HG03378 (cell line): ENCODE data around the gene AAGAB.

Experiments
- ATAC-seq: cut with Tn5 transposase; IDR thresholded peaks from one replicate; pipeline ENCODE4 v1.9.1; 2021; ENCODE audit warnings: mild to moderate bottlenecking, moderate library complexity; ENCODE audit not compliant: unreplicated experiment

Gene AAGAB

GRCh38 chr15:67212684-67213367 is 41.6 kb downstream of the AAGAB start:
- no peak for ATAC-seq

- no peak for ATAC-seq
These were observed 43.8 kb downstream of the AAGAB start for GRCh38 chr15:67210555-67211168.

- ATAC-seq, result no peak
These were observed 46.1 kb downstream of the AAGAB start for GRCh38 chr15:67208396-67208795.

- ATAC-seq, result no peak
These were observed 46.8 kb downstream of the AAGAB start for GRCh38 chr15:67207555-67208207.

DNA sequence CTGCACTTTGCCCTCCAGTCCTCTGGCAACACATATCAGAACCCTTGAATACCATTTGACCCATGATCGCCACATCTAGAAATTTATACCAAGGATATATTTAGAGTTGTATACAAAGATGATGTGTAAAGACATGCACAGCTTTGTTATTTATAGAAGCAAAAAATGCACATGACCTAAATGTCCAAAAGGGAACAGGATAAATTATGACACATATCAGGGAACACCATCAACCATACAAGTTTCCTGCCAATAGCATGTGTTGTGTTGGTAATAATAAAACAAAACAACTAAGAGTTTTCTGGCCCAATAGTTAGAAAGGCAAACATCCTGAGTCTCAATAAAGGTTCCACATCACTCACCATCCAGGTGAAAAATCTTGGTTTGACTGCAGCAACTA is 51.5 kb downstream of the AAGAB start:
- ATAC-seq, result no peak

DNA sequence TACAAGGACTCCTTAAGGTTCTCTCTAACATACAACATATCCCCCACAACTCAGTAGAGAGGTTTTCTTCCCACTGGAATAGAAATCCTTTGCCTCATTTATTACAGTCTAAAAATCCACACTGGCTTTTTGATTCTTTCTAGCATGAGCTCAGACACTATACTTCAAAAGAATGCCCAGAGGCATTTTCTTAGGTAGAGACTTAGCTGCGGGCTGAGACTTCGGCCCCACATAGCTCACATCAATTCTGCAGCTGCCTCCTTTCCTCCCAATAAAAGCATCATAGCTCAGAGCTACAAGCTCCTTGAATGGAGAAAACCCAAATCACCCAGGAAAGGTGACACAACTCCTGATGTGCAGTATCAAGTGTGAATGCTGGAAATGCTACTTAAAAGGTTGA is 52.4 kb downstream of the AAGAB start:
- no peak for ATAC-seq

- ATAC-seq, result no peak
These were observed 53.3 kb downstream of the AAGAB start for GRCh38 chr15:67201136-67201535.

DNA sequence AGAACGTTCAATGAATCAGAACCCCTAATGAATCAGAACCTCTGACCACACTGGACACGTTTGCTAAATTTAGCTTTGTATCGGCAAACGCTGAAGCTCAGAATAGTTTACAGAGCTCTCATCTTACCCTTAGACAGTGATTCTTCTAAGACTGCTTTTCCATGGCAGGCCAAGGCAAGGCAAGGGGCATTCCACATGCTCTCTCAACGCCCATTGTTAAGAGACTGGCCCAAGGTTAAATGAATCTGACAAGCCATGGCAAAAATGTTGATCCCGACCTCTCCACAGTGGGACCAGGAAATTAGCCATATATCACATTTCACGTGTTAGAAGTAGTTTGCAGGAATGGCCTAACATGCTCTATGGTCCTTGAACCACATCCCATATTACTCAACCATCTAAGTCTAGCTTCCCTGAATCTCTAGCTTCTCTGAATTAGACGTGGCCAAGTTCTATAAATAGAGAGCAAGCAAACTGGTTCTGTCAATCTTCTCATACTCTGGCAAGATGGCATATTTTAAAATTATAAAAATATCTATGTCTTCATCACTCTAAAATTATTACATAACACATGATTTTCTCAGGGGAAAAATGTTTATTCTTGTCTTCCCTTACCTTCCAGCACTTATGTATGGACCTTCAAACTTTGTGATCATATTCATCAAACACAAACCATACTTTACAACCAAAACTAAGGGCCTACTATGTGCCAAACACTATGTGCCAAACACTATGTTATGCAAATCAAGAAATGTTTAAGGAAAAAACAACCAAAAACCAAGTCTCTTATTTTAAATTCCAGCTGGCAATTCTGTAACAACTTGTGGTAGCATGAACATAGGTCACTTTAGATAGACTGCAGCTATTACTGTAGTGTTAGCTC is 54.3 kb downstream of the AAGAB start:
- no peak for ATAC-seq

GRCh38 chr15:67199391-67199790 is 55.1 kb downstream of the AAGAB start:
- no peak for ATAC-seq

DNA sequence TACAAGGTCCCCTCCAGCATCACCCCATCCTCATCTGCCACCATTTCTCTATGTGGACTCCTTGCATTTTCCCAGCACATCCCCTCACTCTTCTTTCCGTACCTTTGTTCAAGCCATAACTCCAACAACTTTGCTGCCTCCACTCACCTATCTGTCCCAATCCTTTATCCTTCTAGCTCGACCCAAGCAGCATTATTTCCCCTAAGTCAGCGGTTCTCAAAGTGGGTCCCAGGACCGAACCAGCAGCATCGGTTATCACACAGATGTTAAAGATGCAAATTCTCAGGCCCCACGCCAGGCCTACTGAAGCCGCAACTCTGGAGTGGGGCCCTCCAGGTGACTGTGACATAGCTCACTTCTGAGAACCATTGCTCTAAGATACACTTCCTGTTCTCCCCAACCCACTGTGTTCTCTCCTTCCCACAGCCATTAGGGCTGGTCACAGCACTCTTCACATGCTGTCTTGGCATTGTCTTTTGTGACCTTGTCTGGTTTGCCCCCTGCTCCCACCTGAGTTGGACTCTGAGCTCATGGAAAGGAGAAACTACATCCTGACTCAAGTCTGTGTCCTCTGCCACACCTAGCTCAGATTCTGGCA is 56.2 kb downstream of the AAGAB start:
- ATAC-seq, result no peak

GRCh38 chr15:67197364-67197695 is 57.1 kb downstream of the AAGAB start:
- no peak for ATAC-seq

GRCh38 chr15:67196672-67197363 is 57.6 kb downstream of the AAGAB start:
- no peak for ATAC-seq

GRCh38 chr15:67196222-67196621 is 58.2 kb downstream of the AAGAB start:
- no peak for ATAC-seq

- no peak for ATAC-seq
These were observed 59.2 kb downstream of the AAGAB start for GRCh38 chr15:67195305-67195704.

DNA sequence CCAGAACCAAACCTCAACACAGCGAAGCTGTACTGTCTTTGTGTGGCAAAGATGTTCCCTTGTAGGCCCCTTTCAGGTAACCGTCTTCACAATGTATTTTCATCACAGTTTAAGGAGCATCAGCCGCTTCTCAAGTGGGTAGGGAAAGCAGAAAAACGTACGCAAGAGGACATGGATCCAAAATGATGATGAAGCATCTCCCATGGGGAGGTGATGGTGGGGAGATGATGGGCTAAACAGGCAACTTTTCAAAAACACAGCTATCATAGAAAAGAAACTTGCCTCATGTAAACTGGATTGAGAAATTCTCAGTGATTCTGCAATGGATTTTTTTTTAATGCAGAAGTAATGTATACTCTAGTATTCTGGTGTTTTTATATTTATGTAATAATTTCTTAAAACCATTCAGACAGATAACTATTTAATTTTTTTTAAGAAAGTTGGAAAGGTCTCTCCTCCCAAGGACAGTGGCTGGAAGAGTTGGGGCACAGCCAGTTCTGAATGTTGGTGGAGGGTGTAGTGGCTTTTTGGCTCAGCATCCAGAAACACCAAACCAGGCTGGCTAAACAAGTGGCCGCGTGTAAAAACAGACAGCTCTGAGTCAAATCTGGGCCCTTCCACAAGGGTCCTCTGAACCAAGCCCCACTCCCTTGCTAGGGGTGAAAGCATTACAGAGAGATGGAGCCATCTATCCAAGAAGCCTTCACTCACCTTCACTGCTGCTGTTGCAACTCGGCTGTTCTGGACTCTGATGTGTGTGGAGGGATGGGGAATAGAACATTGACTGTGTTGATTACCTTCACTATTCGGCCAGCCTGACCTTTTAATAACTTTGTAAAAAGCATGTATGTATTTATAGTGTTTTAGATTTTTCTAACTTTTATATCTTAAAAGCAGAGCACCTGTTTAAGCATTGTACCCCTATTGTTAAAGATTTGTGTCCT is 60.0 kb downstream of the AAGAB start:
- no peak for ATAC-seq

GRCh38 chr15:67193223-67193990 is 61.1 kb downstream of the AAGAB start:
- ATAC-seq, result no peak

- ATAC-seq, result no peak
These were observed 62.2 kb downstream of the AAGAB start for GRCh38 chr15:67192185-67192820.

DNA sequence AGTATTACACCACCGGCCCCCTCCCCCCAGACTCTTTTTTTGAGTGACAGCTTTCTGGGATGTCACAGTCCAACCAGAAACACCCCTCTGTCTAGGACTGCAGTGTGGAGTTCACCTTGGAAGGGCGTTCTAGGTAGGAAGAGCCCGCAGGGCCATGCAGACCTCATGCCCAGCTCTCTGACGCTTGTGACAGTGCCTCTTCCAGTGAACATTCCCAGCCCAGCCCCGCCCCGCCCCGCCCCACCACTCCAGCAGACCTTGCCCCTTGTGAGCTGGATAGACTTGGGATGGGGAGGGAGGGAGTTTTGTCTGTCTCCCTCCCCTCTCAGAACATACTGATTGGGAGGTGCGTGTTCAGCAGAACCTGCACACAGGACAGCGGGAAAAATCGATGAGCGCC is 63.6 kb downstream of the AAGAB start:
- ATAC-seq, result no peak
